GM19239 (cell line): ENCODE measurements around the gene SLC2A14.
"Not testable (repeated sequence)": the region's sequence is repeated elsewhere in the genome, so short reads cannot be mapped to it uniquely, and the experiment has no call there.

Experiments
- DNase-seq: peaks from one replicate; pipeline ENCODE4 v3.0.0; 2011; ENCODE audit warnings: low spot score; ENCODE audit not compliant: insufficient read length
- FAIRE-seq: peaks from 2 replicates; lab custom pipeline; 2011; peaks lifted over from hg19 to GRCh38; lab: Jason Lieb, UNC

The SLC2A14 gene

DNA sequence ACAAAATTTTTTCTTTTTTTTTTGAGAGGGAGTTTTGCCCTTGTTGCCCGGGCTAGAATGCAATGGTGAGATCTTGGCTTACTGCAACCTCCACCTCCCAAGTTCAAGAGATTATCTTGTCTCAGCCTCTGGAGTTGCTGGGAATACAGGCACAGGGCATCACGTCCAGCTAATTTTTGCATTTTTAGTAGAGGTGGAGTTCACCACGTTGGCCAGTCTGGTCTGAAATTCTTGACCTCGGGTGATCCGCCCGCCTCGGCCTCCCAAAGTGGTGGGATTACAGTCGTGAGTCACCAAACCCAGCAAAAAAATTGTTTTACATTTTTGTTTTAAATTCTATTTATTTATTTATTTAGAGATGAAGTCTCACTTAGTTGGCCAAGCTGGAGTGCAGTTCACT, 4.7 kb upstream of the SLC2A14 start:
- FAIRE-seq (no peak), DNase-seq (no peak)

DNA sequence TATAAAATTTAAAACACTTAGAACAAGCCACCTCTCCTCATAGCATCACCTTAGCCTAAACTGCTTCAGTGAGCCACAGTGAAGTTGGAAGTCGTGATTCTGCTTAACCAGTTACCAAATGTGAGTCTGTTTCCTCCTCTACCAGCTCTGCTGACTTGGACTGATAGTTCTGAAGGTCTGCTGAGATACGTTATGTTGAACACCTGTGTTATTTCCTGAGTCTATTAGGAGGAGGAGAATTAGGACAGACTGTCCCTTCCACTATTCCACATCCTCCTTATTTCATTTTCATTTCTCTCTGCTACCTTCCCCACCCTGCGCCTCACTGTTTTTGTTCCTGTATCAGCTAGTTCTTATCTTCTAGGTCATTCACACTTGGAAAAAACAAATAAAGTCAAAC, 2.4 kb downstream of the SLC2A14 start:
- DNase-seq = no peak
- no peak for FAIRE-seq

DNA sequence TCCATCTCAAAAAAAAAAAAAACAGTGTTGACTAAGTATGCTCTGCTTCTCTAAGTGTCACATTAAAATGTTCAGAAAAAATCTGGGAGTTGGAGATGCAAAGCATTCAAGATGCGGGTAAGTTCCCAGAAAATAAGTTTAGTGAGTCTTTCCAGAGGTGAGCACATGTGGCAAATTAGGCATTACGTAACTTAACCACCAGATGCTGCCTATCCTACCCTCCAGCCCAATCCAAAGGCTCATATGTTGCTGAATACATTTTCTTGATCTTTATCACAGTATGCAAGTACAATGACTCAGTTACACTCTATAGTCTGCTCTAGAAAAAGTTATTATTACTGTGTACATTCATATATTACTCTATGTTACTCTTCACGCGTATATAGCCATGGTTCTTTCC, 3.6 kb downstream of the SLC2A14 start:
- FAIRE-seq (no peak), DNase-seq (no peak)

DNA sequence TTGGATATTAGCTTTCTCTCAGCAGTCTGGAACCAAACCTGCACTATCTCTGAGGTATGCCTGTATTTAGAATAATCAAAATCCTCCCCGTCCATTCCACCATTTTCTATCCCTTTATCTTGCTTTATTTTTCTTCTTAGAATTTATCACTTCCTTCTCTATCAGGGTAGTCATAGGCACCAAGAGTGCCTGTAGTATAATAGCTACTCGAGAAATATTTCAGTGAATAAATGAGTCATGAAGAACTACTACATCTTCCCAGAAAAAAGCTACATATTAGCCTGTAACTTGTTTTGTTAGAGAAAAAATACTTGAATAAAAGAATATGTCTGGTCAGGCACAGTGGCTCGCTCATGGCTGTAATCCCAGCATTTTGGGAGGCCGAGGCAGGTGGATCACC, 4.3 kb downstream of the SLC2A14 start:
- FAIRE-seq (no peak), DNase-seq (no peak)

DNA sequence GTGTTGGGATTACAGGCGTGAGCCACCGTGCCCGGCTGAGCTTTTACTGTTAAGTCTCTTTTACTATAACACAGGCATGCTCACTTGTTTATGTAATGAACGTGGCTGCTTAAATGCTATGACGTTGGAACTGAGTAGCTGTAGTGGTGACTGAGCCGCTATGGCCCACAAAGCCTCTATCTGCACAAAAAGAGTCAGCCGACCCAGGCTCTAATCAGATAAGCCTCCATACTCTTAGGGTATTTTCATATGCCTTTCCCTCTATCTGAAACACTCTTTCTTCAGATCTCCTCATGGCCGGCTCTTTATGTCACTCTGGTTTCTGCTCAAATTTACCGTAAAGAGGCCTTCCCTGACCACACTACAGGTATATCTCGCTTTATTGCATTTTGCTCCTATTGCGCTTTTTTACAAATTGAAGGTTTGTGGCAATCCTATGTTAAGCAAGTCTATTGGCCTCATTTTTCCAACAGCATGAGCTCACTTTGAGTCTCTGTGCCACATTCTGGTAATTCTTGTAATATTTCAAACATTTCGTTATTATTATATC, 8.0 kb downstream of the SLC2A14 start:
- no peak for FAIRE-seq
- no peak for DNase-seq

DNA sequence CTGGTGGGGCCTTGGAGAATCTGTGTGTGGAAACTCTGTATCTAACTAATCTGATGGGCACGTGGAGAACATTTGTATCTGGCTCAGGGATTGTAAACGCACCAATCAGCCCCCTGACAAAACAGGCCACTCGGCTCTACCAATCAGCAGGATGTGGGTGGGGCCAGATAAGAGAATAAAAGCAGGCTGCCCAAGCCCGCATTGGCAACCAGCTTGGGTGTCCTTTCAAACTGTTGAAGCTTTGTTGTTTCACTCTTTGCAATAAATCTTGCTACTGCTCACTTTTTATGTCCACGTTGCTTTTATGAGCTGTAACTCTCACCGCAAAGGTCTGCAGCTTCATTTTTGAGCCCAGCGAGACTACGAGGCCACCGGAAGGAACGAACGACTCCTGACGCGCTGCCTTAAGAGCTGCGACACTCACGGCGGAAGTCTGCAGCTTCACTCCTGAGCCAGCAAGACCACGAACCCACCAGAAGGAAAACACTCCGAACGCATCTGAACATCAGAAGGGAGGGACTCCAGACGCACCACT, 9.8 kb downstream of the SLC2A14 start:
- not testable (repeated sequence) for FAIRE-seq, DNase-seq

DNA sequence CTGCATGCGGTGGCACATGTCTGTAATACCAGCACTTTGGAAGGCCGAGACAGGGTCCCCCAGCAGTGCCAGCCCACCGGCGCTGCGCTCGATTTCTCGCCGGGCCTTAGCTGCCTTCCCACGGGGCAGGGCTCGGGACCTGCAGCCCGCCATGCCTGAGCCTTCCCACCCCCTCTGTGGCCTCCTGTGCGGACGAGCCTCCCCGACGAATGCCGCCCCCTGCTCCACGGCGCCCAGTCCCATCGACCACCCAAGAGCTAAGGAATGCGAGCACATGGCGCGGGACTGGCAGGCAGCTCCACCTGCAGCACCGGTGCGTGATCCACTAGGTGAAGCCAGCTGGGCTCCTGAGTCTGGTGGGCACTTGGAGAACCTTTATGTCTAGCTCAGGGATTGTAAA, 10.4 kb downstream of the SLC2A14 start:
- FAIRE-seq, DNase-seq: not testable (repeated sequence)

DNA sequence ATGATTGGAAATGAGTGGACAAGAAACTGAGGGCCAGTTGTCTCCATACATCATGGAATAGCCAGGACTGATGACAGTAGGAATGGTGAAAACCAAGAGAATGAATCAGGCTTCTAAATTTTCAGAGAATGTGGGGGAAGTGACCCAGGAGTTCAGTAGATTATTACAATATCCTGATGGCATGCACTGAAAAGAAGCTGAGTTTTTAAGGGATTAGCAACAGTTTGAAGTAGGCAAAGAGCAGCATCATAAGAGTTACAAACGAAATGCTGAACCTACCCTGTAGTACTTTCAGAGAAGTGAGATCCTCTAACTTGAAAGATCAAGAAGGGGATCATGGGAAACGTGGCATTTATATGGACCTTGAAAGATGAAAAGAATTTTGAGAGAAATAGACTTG, 13.2 kb downstream of the SLC2A14 start:
- FAIRE-seq = no peak
- no peak for DNase-seq

DNA sequence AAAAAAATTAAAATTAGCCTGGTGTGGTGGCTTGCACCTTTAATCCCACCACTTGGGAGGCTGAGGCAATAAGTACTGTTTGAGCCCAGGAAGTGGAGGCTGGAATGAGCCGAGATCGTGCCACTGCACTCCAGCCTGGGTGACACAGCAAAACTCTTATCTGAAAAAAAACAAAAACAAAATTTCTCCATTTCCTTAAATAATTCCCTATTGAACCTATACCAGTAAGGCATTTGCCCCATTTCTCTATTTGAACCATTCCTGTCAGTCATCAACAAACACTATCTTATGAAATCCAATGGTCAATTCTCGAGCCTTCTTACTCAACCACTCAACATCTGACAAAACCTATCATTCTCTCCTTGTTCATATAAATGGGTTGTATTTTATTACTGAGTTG, 14.7 kb downstream of the SLC2A14 start:
- no peak for DNase-seq
- no peak for FAIRE-seq

DNA sequence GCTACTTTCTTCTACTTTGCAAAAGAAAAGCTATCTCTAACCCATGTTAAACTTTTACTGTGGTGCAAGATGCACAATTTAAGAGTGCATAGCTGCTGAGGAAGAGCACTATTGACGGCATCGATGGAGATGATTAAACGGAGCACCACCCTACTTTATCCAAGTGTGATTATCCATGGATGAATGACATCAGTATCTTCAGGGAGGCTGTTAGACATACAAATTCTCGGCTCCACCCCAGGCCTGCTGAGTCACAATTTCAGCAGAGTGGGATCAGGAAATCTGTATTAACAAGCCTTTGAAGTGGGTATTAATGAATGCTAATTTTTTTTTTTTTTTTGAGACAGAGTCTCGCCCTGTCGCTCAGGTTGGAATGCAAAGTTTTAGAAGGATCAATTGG, 16.2 kb downstream of the SLC2A14 start:
- FAIRE-seq = no peak
- DNase-seq = no peak

DNA sequence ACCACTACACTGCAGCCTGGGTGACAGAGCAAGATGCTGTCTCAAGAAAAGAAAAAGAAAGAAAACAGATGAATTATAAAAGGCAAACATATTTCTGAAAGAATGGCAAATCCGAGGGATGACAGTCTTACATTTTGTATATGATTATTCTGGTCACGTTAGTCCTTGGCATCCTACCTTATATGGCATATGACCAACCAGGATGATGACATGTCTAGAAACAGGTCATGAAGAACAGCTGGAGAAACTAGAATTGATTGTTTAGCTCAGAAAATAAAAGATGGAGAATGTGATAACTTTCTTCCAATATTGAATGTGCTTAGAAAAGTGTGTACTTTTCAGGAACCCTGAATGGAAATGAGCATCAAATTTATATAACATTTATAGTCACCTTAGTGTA, 19.2 kb downstream of the SLC2A14 start:
- no peak for FAIRE-seq
- DNase-seq = no peak

DNA sequence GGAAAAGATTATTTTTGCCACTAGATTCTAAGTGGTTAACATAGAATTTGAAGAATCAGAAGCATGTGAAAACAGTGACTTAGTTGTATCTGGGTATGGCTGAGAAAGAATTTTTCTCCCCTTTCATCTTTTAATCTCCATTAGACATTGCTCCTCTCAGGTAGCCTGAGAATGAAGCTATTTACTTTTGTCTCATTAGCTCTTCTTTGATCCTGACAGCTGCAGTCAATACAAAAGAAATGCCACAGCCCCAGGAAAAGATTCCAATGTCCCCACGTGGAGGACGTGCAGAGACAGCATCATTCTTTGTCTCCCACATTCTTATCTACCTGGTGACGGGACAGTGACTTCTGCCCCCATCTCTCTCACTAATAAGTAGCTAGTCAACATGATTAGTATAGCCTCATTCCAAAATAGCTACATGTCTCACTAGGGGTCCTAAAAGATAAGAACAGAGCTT, 21.1 kb downstream of the SLC2A14 start:
- DNase-seq, FAIRE-seq: not testable (repeated sequence)

DNA sequence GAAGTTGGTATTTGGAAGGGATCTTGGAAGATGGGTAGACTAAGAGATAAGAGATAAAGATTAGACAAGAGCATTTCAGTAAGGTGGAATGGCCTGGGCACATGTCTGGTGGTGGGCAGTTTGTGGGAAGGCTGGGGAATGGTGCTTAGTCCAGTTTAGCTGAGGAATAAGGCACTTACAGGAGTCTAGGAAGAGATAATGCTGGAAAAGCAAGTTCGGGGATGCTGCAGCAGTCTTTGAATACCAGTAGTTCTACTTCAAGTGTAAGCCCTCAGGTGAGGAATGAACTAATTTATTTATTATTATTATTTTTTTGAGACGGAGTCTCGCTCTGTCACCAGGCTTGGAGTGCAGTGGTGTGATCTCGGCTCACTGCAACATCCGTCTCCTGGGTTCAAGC, 22.6 kb downstream of the SLC2A14 start:
- FAIRE-seq, DNase-seq: not testable (repeated sequence)

DNA sequence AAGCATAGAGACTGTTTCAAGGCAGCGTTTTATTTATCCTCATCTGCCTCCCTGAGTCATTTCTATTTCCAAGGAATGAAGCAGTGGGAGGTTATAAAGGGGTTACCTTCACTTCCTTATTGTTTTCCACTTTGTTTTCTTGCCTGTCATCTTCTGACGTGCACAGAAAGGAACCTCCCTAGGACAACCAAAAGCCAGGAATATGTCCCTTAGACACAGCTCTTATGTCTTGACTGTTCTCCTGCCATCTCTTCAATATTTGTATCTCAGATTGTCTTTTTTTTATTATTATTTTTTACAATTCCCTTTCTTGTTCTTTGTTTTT, 24.7 kb downstream of the SLC2A14 start:
- DNase-seq, FAIRE-seq: not testable (repeated sequence)

DNA sequence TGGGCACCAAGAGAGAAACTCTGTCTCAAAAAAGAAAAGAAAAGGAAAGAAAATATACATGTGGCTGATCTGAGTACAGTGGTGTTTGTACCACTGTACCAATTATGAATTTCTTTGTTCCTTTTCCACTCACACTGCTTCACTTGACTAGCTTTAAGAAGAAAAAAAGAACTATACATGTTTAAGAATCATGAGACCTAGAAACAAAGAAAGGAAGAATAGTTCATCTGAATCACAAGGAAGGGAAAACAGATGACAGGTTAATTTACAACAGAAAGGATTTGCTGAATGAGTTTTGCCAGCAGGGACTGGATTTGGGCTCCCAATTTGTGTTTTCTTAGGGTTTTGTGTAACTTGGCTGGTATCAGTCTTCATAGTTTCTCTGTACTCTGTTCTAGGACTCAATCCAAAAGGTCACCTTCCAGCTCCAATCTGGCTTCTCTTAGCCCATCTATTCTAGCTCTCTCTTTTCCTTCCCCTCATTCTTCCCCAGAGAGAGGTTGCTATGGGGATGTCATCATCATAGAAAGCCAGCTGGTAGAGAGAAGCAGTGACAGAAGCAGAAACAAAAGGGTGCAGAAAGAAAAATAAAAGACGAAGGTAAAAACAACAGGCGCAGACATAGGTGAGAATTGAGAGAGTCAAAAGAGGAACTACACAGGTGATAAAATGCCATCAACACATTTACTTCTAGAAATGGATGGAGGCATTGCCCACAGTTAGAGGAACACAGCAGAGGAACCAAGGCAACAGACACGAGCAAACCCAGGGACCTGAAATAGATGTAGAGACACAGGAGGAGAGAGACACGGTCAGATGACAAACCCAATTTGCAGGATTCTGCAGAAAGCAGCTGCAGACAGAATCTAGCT, 25.3 kb downstream of the SLC2A14 start:
- DNase-seq = not testable (repeated sequence)
- FAIRE-seq = peak; percentile 66

DNA sequence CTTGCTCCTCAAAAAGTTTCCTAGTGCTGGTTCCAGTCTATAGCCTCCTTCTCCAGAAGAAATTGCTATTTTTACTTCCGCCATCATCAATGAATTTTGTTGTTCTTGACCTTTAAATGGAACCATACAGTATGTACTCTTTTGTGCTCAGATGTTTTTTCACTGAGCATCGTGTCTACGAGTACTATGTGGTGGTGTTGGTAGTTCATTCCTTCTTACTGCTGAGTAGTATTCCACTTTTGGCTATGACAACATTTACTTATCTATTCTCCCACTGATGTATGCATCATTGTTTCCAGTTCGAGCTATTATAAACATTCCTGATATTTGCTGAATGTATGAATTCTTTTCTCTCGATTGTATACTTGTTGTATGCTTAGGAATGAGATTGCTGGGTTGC, 28.6 kb downstream of the SLC2A14 start:
- DNase-seq (no peak), FAIRE-seq (no peak)

DNA sequence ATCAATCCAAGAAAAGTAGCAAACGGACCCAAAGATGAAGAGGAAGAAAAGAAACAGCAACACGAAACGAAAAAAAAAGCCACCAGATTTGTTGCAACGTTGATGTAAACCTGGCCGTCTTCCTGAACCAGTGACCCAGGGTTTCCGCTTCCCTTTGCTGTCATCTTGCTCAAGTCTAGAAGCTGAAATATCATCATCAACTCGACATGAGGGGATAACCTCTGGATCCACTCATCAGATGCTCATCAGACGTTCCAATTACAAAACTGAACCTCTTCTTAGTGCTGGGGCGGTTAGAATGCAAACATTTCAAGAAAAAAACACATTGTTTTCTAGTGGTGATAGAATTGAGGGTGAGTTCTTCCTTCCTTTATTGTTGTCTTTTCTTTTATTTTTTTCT, 29.1 kb downstream of the SLC2A14 start:
- peak; percentile 98 for FAIRE-seq
- DNase-seq = not testable (repeated sequence)

DNA sequence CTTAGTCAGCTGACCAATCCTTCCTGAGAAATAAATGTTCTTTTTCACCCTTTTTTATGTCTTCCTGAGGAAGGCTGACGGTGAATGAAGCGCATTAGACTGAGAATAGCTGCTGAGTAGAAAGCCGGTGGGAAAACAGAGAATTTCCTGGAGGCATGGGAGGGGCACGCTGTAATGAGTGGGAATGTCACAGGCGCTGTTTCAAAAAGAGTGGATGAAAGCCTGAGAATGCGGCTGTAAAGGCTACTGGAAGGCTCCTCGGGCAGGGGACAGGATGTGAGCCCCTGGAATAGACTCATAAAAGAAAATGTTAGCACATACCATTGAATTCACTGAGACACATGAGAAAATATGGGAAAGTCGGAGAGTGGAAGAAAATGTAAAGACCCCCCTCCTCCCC, 29.6 kb downstream of the SLC2A14 start:
- not testable (repeated sequence) for DNase-seq, FAIRE-seq

DNA sequence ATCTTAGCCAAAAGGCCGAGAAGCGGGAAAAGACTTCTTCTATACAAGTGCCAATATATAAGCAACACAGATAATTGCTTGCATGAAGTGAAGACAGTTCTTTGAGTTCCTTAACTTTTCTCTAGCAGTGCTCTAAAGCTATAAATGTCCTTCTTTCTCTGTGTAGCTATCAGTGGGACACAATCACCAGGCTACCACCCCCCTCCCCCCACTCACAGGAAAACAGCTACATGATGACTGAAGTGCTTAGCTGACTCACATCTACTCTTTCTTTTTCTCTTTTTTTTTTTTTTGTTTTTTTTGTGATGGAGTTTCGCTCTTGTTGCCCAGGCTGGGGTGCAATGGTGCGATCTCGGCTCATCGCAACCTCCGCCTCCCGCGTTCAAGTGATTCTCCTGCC, 30.3 kb downstream of the SLC2A14 start:
- DNase-seq, FAIRE-seq: not testable (repeated sequence)

DNA sequence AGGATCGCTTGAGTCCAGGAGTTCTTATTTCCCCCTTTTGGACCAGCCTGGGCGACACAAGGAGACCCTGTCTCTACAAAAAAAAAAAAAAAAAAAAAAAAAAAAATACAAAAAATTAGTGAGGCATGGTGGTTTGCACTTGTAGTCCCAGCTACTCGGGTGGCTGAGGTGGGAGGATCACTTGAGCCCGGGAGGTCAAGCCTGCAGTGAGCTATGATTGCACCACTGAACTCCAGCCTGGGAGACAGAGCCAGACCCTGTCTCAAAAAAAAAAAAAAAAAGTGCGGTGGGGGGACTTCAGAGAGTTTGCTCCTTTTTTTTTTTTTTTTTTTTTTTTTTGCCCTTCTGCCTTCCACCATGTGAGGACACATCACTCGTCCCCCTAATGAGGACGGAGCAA, 32.9 kb downstream of the SLC2A14 start:
- DNase-seq, FAIRE-seq: not testable (repeated sequence)

DNA sequence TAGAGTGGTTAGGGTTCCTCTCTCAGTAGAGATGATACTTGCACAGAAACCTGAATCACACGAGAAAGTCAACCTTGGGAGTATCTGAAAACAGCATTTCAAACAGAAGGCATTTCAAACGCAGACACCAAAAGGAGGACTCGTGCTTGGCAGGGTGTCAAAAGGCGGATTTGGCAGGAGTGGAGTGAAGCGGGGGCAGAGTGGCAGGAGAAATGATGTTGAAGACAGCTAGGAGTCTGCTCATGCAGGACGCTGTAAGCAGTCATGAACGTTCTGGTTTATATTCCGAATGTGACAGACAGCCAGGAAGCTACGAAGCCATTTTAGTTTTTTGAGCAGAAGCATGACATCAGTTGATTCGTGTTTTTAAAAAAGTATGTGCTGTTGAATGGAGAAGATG, 33.5 kb downstream of the SLC2A14 start:
- FAIRE-seq, DNase-seq: not testable (repeated sequence)
